Raji (cell line): ENCODE results near the gene IL17D.

Experiments used
- POLR2A ChIP-seq: IDR thresholded peaks from 2 replicates; pipeline ENCODE4 v1.6.1; 2011; ENCODE audit warnings: low read depth, low read length, control low read depth; ENCODE audit not compliant: insufficient read depth

IL17D gene

GRCh38 chr13:20702915-20703779 is at the start of gene IL17D:
TSS of gene IL17D (plus strand) at chr13:20703699. CDS start at chr13:20704002, 303 bp downstream.
- TF ChIP-seq POLR2A = no peak

- no peak for TF ChIP-seq POLR2A
Measured at GRCh38 chr13:20654156-20654555, 49.3 kb upstream of the IL17D start.

- no peak for TF ChIP-seq POLR2A
Measured at GRCh38 chr13:20658451-20659040, 45.0 kb upstream of the IL17D start.

- no peak for TF ChIP-seq POLR2A
Measured at GRCh38 chr13:20664351-20664750, 39.1 kb upstream of the IL17D start.

- no peak for TF ChIP-seq POLR2A
Measured at GRCh38 chr13:20666948-20667347, 36.6 kb upstream of the IL17D start.

GRCh38 chr13:20667857-20668437 is 35.6 kb upstream of the IL17D start:
- no peak for TF ChIP-seq POLR2A

- no peak for TF ChIP-seq POLR2A
Measured at GRCh38 chr13:20669162-20669561, 34.3 kb upstream of the IL17D start.

- TF ChIP-seq POLR2A = no peak
Measured at GRCh38 chr13:20671789-20672188, 31.7 kb upstream of the IL17D start.

- TF ChIP-seq POLR2A = no peak
Measured at GRCh38 chr13:20672772-20673171, 30.7 kb upstream of the IL17D start.

GRCh38 chr13:20673715-20674114 is 29.8 kb upstream of the IL17D start:
- TF ChIP-seq POLR2A = no peak

- TF ChIP-seq POLR2A = no peak
Measured at GRCh38 chr13:20676213-20676612, 27.3 kb upstream of the IL17D start.

GRCh38 chr13:20679879-20680278 is 23.6 kb upstream of the IL17D start:
- TF ChIP-seq POLR2A = no peak

GRCh38 chr13:20680416-20681080 is 23.0 kb upstream of the IL17D start:
- TF ChIP-seq POLR2A = no peak

GRCh38 chr13:20682061-20682460 is 21.4 kb upstream of the IL17D start:
- no peak for TF ChIP-seq POLR2A

- TF ChIP-seq POLR2A = no peak
Measured at GRCh38 chr13:20684041-20684440, 19.5 kb upstream of the IL17D start.
